Activated CD4-positive, alpha-beta T cell treated with anti-CD3 and anti-CD28 coated beads for 48 hours (primary cell): Measurements from ENCODE around the gene HTR7.

Experiments
- DNase-seq: peaks from one replicate; pipeline ENCODE4 v3.0.0-alpha.2; 2020

HTR7 gene

DNA sequence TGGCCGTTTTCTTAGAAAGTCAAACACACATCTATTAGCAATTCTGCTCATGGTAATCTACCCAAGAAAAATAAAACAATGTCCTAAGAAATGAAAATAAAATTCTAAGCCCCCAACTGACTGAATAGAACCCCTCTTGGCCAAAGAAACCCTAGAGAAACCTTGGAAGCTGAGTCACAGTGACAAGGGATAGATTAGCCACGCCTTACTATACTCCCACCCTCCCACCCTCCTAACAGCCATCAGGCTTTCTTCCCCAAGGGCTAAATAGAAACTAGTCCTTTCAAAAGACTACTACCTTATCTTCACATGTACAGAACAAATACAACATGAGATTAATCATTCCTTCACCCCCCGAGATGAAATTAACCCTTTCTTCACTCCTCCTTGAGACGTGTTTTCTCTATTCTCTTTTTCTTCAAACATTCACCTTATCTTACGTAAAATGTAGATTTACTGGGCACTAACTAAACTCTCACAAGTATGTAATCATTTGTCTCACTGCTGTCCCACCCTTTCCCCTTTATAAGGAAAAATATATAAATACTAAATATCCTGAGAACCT lies 57.5 kb downstream of the HTR7 start:
- no peak for DNase-seq

GRCh38 chr10:90799172-90799571 lies 58.7 kb downstream of the HTR7 start:
- no peak for DNase-seq

- DNase-seq: no peak
Observed at GRCh38 chr10:90798482-90798881, 59.4 kb downstream of the HTR7 start.

GRCh38 chr10:90790422-90790821 lies 67.4 kb downstream of the HTR7 start:
- no peak for DNase-seq

DNA sequence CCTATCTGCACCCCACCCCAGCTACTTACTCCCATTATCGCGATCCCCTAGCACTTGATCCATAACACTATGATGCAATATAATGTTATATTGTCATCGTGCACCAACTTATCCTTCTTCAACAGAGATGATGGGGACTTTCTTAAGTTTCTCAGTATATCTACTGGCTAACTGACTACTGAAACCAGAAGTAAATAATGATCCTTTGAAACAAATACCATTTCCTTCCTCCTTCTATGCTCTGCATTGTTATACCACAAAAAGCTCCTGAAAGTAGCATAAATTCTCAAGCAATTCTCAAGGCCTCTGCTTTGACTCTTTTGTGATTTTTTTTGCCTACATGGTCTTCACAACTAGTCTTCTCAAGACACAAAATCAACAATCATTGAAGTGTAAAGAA lies 68.9 kb downstream of the HTR7 start:
- DNase-seq: no peak

GRCh38 chr10:90788199-90788491 lies 69.7 kb downstream of the HTR7 start:
- DNase-seq: no peak

DNA sequence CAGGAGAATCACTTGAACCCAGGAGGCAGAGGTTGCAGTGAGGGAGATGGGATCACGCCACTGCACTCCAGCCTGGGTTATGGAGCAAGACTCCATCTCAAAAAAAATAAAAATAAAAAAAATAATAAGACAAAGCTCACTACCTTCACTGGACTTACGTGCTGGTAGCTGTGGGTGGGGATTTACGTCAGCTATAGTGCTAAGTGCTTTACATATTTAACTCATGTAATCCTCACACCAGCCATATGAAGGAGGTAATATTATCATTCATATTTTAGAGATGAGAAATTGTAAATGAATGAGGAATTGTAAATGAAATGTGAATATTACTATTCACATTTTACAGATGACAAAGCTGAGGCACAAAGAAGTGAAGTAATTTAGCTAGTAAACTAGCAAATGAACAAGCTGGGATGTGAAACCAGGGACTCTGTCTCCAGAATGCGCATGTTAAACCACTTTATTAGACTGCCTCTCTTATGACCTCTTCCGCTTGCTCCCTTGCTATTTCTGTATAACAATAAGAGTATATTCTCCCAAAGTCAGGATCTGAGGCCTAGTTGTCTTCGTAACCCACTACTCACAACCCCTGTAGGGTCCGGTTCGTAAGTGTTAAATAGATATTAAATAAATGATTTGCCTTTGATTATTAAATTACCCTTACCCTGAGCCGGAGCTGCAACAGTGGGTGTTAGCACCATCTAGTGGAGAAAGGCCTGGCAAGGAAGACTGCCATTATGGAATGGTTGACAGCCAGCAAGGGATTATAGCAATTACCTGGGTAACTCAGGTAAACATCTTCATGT lies 70.2 kb downstream of the HTR7 start:
- DNase-seq: peak; percentile 41

GRCh38 chr10:90785782-90786181 lies 72.1 kb downstream of the HTR7 start:
- DNase-seq: no peak

DNA sequence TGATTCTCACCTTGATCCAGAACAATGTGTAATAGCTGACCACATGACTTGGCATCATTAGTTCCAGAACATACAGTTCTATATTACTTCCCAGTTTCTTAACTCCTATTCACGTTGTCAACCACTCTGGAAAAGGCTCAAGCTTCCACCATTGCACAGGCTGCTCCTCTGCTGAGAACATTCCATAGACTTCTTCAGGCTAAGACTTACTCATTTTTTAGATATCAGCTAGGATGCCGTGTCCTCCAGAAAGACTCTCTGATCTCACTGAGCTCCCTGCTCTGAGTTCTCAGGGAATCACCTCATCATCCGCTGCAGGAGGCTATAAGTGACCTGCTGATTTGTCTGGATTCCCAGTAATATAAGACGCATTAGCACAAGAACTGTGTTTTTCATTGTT lies 73.1 kb downstream of the HTR7 start:
- DNase-seq: no peak

GRCh38 chr10:90780488-90780887 lies 77.4 kb downstream of the HTR7 start:
- no peak for DNase-seq

DNA sequence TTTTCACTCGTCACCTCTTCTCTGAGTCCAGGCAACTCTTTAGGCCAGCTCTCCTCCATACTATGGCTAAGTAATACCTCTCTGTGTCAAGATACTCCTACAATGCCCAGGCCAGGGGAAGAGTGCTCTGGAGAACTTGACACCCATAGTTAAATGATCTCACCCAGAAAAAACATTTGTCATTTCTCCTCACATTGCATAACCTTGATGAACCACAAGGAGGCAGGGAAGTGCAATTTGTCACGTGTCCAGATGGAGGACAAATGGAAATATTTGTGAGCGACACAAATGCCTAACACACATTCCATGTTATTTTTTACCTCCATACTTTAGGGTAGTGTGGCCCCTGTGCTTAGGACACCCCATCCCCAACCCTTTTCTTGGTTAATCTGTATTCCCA lies 78.3 kb downstream of the HTR7 start:
- no peak for DNase-seq

DNA sequence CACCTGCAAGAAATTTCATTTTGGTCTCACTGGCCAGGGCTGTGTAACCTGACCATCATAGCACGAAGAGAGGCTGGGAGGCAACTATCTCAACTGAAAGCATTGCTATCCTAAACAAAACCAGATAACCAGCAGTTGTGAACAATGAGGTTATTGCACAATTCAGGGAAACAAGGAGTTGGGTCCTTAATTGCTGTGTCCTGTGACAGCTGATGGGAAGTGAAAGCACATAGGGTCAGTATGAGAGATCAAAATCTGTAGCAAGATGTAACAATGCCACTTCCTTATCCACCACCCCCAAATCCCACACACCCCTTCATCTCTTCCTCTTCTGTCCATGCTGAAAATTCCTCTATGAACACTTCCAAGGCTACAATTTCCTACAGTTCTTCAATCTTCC lies 80.2 kb downstream of the HTR7 start:
- no peak for DNase-seq

GRCh38 chr10:90775351-90776028 lies 82.3 kb downstream of the HTR7 start:
- DNase-seq: no peak

DNA sequence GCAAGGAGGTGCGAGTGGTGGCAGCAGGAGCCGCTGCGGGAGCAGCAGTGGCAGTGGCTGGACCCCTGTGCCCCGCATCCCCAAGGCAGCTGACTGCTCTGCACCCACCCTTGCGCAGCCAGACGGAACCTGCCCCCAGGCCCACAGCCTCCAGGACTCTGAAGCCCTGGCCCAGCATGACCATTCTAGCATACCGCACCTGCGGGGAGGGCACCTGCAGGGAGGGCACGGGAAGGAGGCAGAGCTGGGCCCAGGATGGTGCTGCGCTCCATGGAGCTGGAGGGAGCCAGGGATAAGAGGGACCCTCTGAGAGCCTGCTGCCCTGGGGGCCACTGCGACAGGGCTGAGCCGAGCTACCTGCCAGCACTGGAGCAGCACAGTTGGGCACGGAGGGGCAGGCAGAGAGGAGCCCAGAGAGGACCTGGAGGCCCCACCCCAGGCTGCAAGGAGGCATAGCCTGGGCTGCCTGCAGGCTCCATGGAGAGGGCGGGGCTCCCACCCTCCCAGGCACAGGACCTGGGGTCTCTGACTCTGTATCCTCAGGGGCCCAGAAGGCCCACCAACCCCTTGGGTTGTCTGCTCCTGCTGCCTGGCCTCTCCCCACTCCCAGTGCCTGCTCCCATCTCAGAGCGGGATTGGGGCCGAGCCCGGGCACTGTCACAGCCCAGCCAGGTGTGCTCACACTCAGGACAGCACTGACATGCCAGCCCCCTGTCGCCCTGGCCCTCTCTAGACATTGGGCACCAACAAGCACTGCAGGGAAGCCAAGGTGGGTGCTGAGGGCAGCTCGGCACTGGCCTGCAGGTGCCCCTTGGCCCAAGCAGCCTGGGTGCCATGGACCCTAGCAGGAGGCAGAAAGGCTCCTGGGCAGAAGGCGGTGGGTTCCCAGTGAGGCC lies 87.6 kb downstream of the HTR7 start:
- no peak for DNase-seq

DNA sequence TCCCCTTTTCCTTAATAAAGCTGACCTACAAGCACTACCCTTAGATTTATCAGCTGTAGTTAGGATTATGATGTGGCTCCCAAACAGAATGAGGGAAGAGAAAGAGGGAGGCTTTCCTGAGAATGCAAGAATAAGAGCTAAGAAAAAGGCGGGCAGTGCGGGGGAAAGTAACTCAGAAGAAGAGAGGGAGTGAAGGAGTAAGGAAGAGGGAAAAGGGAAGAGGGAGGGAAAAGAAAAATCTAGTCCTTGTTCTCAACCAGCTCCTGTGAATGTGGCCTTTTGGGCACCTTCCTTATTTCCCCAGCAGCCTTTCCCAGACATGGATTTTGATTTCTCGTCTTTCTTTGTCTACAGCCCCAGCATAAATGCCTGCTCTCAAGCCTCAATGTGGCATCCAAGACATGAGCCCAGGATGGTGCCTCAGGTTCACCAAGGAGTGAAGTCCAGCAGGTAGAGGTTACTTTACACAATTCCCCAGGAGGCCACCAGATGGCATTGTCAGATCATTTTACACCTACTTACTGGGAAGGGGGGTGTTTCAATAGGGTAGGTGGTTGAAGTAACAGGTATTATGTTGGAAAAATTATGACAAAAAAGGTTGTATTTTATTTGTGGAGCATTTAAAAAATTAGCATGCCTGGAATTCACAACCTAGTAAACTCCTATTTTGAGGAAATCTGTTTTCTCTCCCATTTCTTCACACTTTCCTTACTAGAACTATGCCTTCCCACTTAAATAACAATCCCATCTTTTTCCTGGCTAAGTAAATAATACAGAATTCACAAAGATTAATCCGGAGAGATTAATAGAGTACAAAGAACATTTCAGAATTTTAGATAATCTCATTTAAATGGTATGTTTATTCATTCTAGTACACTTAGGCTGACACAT lies 106.5 kb downstream of the HTR7 start:
- DNase-seq: peak; percentile 56

GRCh38 chr10:90746829-90747228 lies 111.0 kb downstream of the HTR7 start:
- DNase-seq: no peak

GRCh38 chr10:90745565-90745964 lies 112.3 kb downstream of the HTR7 start:
- no peak for DNase-seq

DNA sequence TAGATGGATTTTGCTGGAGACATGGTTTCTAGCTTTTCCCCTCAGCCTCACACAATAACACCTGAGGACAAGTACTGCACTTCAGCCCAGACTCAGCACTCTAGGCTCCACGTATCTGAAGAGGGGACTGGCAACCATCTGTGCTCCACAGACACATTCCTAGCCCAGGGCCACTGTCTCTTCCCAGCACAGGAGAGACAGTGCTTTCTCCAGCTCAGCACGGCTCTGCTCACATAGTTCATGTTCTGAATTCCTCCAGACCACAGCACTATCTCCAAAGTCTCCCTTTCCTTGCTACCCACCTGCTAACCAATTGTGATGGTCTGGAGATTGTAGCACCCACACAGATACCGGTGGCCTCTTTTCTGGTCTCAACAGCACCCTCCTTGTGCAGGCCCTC lies 114.5 kb downstream of the HTR7 start:
- DNase-seq: no peak

GRCh38 chr10:90741926-90742565 lies 115.8 kb downstream of the HTR7 start:
- no peak for DNase-seq

DNA sequence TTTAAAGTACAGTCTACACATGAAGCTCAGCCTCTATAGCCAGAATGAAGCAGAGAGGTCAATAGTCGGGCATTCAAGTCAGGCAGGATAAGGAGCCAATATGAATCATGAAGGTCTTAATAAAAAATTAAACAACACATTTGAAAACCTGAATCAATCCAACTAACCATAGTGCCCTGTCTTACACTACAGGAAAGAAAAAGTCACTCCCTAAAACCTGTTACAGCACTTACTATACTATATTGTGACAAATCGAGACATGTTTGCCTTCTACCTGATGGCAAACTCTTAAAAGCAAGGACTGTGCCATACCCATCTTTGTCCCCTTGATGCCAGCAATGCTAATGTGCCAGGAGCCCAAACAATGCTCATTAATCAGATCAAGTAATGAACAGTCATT lies 117.6 kb downstream of the HTR7 start:
- no peak for DNase-seq

GRCh38 chr10:90738885-90739284 lies 119.0 kb downstream of the HTR7 start:
- no peak for DNase-seq

- DNase-seq: no peak
Observed at GRCh38 chr10:90734415-90734814, 123.4 kb downstream of the HTR7 start.
